ENCODE data around the gene PCNX2. TPM values are rescaled to one million over a fixed set of nuclear protein-coding genes. Genes with fewer than 3 reads are reported as not detected.
A peak's percentile ranks its signal among the peaks of the same experiment; 100 is the strongest.

PCNX2 gene
- polyA plus RNA-seq, 3 donors, result 0.29 to 7.9 (median 0.62) TPM

DNA sequence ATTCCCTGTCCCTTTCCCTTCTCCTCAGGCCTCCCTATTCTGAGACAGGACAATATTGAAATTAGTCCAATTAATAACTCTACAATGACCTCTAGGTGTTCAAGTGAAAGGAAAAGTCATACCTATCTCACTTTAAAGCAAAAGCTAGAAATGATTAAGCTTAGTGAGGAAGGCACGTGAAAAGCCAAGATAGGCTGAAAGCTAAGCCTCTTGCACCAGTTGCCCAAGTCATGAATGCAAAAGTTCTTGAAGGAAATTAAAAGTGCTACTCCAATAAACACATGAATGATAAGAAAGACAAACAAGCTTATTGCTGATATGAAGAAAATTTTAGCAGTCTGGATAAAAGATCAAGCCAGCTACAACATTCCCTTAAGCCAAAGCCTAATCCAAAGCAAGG, 28.2 kb upstream of the PCNX2 start:
- intact Hi-C loops (cut with micrococcal nuclease), result no loop called here
- Mint-ChIP-seq H3K4me3 (no peak overlapping the region), H3K4me1 (peaks cover 7% of the 10 kb centered on the region), H3K27me3 (ENCODE audit: low read depth in 3 of 3) (peaks cover 7 to 13% (median 11%) of the 10 kb centered on the region in 3 donors), H3K36me3 (no peaks in the 10 kb centered on the region), H3K9me3 (peaks cover 0 to 2% (median 0%) of the 10 kb centered on the region in 7 donors), H3K27ac (peak overlapping the region in 1 of 7 donors; percentile 24)
- no peak for DNase-seq
- H3K36me3 ChIP-seq (replicated peaks in 1 of 2; ENCODE audit: control insufficient read depth in 1 of 2, insufficient read depth in 2 of 2, low read length in 2 of 2), result no peaks in the 10 kb centered on the region
- peaks cover under 1% of the 10 kb centered on the region for H3K79me2 ChIP-seq (ENCODE audit: insufficient read depth, low read length)
- H3K9me3 ChIP-seq (replicated peaks in 1 of 2; ENCODE audit: control insufficient read depth in 1 of 2, insufficient read depth in 1 of 2, low read length in 2 of 2), result no peaks in the 10 kb centered on the region
- H4K20me1 ChIP-seq (ENCODE audit: insufficient read depth, low read length), result no peaks in the 10 kb centered on the region
- TF ChIP-seq, protein P1, sequence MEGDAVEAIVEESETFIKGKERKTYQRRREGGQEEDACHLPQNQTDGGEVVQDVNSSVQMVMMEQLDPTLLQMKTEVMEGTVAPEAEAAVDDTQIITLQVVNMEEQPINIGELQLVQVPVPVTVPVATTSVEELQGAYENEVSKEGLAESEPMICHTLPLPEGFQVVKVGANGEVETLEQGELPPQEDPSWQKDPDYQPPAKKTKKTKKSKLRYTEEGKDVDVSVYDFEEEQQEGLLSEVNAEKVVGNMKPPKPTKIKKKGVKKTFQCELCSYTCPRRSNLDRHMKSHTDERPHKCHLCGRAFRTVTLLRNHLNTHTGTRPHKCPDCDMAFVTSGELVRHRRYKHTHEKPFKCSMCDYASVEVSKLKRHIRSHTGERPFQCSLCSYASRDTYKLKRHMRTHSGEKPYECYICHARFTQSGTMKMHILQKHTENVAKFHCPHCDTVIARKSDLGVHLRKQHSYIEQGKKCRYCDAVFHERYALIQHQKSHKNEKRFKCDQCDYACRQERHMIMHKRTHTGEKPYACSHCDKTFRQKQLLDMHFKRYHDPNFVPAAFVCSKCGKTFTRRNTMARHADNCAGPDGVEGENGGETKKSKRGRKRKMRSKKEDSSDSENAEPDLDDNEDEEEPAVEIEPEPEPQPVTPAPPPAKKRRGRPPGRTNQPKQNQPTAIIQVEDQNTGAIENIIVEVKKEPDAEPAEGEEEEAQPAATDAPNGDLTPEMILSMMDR (IDR thresholded peaks at IDR 0.05), result no peak
- H3K27me3 ChIP-seq (ENCODE audit: control insufficient read depth in 2 of 2, insufficient read depth in 2 of 2, low read length in 2 of 2), result peaks cover 4 to 8% of the 10 kb centered on the region in 2 donors
- no peak overlapping the region for H3K27ac ChIP-seq (ENCODE audit: low read depth in 1 of 2, low read length in 2 of 2)
- H3K4me3 ChIP-seq (replicated peaks in 1 of 3; ENCODE audit: low read depth in 2 of 3, low read length in 3 of 3), result no peak overlapping the region
- no peak overlapping the region for H3K9ac ChIP-seq (ENCODE audit: insufficient read depth, low read length, poor library complexity, severe bottlenecking)
- H3K4me2 ChIP-seq (replicated peaks; ENCODE audit: extremely low read depth, low read length, poor library complexity, severe bottlenecking), result no peak overlapping the region
- no CpG with 5 or more reads among the region's 1 CpG for WGBS (ENCODE audit: insufficient coverage)
- peaks cover 6 to 12% of the 10 kb centered on the region in 2 donors for H3K4me1 ChIP-seq (ENCODE audit: control insufficient read depth in 1 of 2, insufficient read depth in 2 of 2, low read length in 2 of 2)
- H2AFZ ChIP-seq (ENCODE audit: insufficient read depth, low read depth, low read length, poor library complexity, severe bottlenecking), result no peak overlapping the region

DNA sequence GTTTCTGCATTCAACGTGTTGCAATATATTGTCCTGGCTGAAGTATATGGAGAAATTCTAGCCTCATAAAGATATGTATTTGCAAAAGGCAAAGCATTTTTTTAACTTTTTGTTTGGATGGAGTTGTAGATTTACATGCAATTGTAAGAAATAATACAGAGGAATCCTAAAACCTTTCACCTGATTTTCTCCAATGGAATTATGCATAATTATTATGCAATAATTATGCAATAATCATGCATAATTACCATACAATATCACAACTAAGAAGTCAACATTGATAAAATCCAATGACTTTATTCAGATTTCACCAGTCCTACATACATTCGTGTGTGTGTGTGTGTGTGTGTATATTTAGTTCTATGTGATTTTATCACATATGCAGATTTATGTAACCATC, 24.5 kb upstream of the PCNX2 start:
- Histone ChIP-seq H3K79me2 (ENCODE audit: insufficient read depth, low read length) (no peaks in the 10 kb centered on the region), H3K27ac (ENCODE audit: low read depth in 1 of 2, low read length in 2 of 2) (no peak overlapping the region), H2AFZ (ENCODE audit: insufficient read depth, low read depth, low read length, poor library complexity, severe bottlenecking) (no peak overlapping the region), H3K4me1 (ENCODE audit: control insufficient read depth in 1 of 2, insufficient read depth in 2 of 2, low read length in 2 of 2) (no peaks in the 10 kb centered on the region), H3K27me3 (ENCODE audit: control insufficient read depth in 2 of 2, insufficient read depth in 2 of 2, low read length in 2 of 2) (peaks cover 4 to 5% of the 10 kb centered on the region in 2 donors), H3K4me3 (replicated peaks in 1 of 3; ENCODE audit: low read depth in 2 of 3, low read length in 3 of 3) (no peak overlapping the region), H4K20me1 (ENCODE audit: insufficient read depth, low read length) (no peaks in the 10 kb centered on the region), H3K36me3 (replicated peaks in 1 of 2; ENCODE audit: control insufficient read depth in 1 of 2, insufficient read depth in 2 of 2, low read length in 2 of 2) (no peaks in the 10 kb centered on the region), H3K9me3 (replicated peaks in 1 of 2; ENCODE audit: control insufficient read depth in 1 of 2, insufficient read depth in 1 of 2, low read length in 2 of 2) (no peaks in the 10 kb centered on the region), H3K9ac (ENCODE audit: insufficient read depth, low read length, poor library complexity, severe bottlenecking) (no peak overlapping the region), H3K4me2 (replicated peaks; ENCODE audit: extremely low read depth, low read length, poor library complexity, severe bottlenecking) (no peak overlapping the region)
- Mint-ChIP-seq H3K4me1 (no peaks in the 10 kb centered on the region), H3K27ac (no peak overlapping the region), H3K36me3 (no peaks in the 10 kb centered on the region), H3K4me3 (no peak overlapping the region), H3K27me3 (ENCODE audit: low read depth in 3 of 3) (peaks cover 8 to 17% (median 12%) of the 10 kb centered on the region in 3 donors), H3K9me3 (peaks cover 0 to 2% (median 0%) of the 10 kb centered on the region in 7 donors)
- no CpG with 5 or more reads among the region's 2 CpGs for WGBS (ENCODE audit: insufficient coverage)
- DNase-seq, result no peak
- TF ChIP-seq, protein P1 (IDR thresholded peaks at IDR 0.05), result no peak
- intact Hi-C loops (cut with micrococcal nuclease), result no loop called here

Data from CD14-positive monocyte (primary cell).